Keratinocyte (primary cell): Measurements from ENCODE around the gene GNG14. TPM values are rescaled to one million over a fixed set of nuclear protein-coding genes. Genes with fewer than 3 reads are reported as not detected.

Experiments used
- DNase-seq: peaks from one replicate; pipeline ENCODE4 v3.0.0-alpha.2; 2011; ENCODE audit warnings: low read depth, missing footprints, low spot score
- FAIRE-seq: peaks from 2 replicates; lab custom pipeline; 2011; peaks lifted over from hg19 to GRCh38; lab: Jason Lieb, UNC
- H2AFZ ChIP-seq: 2 replicates; pipeline ENCODE4 v1.6.0; 2012; ENCODE audit warnings: low read length, control low read depth, inconsistent platforms; ENCODE audit not compliant: control insufficient read depth
- H3K27ac ChIP-seq: 2 replicates; pipeline ENCODE4 v1.5.1; 2011; ENCODE audit warnings: low read length; ENCODE audit not compliant: control insufficient read depth, insufficient read depth
- H3K27me3 ChIP-seq: 3 replicates; pipeline ENCODE4 v1.6.0; 2011; ENCODE audit warnings: low read length; ENCODE audit not compliant: control insufficient read depth, insufficient read depth; ENCODE audit errors: extremely low read depth
- H3K36me3 ChIP-seq, 2 experiments: 2 replicates in 1 of 2; 3 replicates in 1 of 2; pipeline ENCODE4 v1.5.1; 2011; ENCODE audit warnings: low read length in 2 of 2, mild to moderate bottlenecking in 1 of 2; ENCODE audit not compliant: control insufficient read depth in 2 of 2, insufficient read depth in 2 of 2; ENCODE audit errors: extremely low read depth in 1 of 2
- H3K4me1 ChIP-seq: 3 replicates; pipeline ENCODE4 v1.5.1; 2011; ENCODE audit warnings: low read length; ENCODE audit not compliant: control insufficient read depth, insufficient read depth; ENCODE audit errors: extremely low read depth
- H3K4me2 ChIP-seq: 3 replicates; pipeline ENCODE4 v1.6.0; 2011; ENCODE audit warnings: low read depth, low read length; ENCODE audit not compliant: control insufficient read depth, insufficient read depth; ENCODE audit errors: extremely low read depth
- H3K4me3 ChIP-seq, 3 experiments: fragments of 200-600 bp in 1 of 3; sonication (generic) in 1 of 3; 2 replicates in 2 of 3; 3 replicates in 1 of 3; pipeline ENCODE4 v1.5.1; 2011 to 2016; ENCODE audit warnings: low read length in 3 of 3, mild to moderate bottlenecking in 3 of 3, control low read depth in 2 of 3, inconsistent platforms in 1 of 3, low read depth in 1 of 3, mixed read lengths in 1 of 3, mixed run types in 1 of 3, moderate library complexity in 1 of 3; ENCODE audit not compliant: control insufficient read depth in 2 of 3, insufficient read depth in 2 of 3; ENCODE audit errors: extremely low read depth in 1 of 3
- H3K79me2 ChIP-seq: 2 replicates; pipeline ENCODE4 v1.6.0; 2012; ENCODE audit warnings: low read length; ENCODE audit not compliant: control insufficient read depth, insufficient read depth
- H3K9ac ChIP-seq: 3 replicates; pipeline ENCODE4 v1.6.0; 2011; ENCODE audit warnings: low read length; ENCODE audit not compliant: control insufficient read depth, insufficient read depth; ENCODE audit errors: extremely low read depth
- H3K9me1 ChIP-seq: 3 replicates; pipeline ENCODE4 v1.6.0; 2011; ENCODE audit warnings: low read length; ENCODE audit not compliant: control insufficient read depth, insufficient read depth; ENCODE audit errors: extremely low read depth
- H3K9me3 ChIP-seq: 2 replicates; pipeline ENCODE4 v1.5.1; 2012; ENCODE audit warnings: low read depth, low read length; ENCODE audit not compliant: control insufficient read depth
- H4K20me1 ChIP-seq: 3 replicates; pipeline ENCODE4 v1.6.0; 2011; ENCODE audit warnings: low read length; ENCODE audit not compliant: control insufficient read depth, insufficient read depth; ENCODE audit errors: extremely low read depth
- EZH2 ChIP-seq: IDR thresholded peaks from one replicate; pipeline ENCODE4 v1.6.1; 2012; ENCODE audit warnings: inconsistent platforms, mild to moderate bottlenecking, low read length, moderate library complexity
- dilution Hi-C: fragments of 300-500 bp; cut with MboI; formaldehyde crosslinking; loops from one replicate; pipeline ENCODE4 v1.7.0; 2020; ENCODE audit warnings: low sequenced_read_pairs; ENCODE audit not compliant: extremely low pct_ligation_motif_present
- polyA plus RNA-seq, 5 experiments: library from polyadenylated mRNA; depleted of rRNA in 3 of 5; stranded (reverse) in 3 of 5; stranded (forward) in 1 of 5; unstranded in 1 of 5; fragments of >200 nt; gene quantifications; 1 replicate in 1 of 5; 2 replicates in 3 of 5; 3 replicates in 1 of 5; pipeline versions ENCODE4 v1.2.1 to v1.2.3, GENCODE V29; 2011 to 2012; ENCODE audit warnings: missing spikeins in 2 of 5, low read depth in 1 of 5, low replicate concordance in 1 of 5
- TF ChIP-seq, protein P1 (sequence below), 3 experiments: IDR thresholded peaks in 1 of 3; conservative IDR thresholded peaks in 1 of 3; optimal IDR thresholded peaks in 1 of 3; 2 replicates in 2 of 3; 3 replicates in 1 of 3; pipeline versions ENCODE3 to v1.5.1; 2011; ENCODE audit warnings: low read length in 3 of 3, mild to moderate bottlenecking in 3 of 3, moderate library complexity in 2 of 3, control low read depth in 1 of 3, inconsistent platforms in 1 of 3; ENCODE audit not compliant: insufficient read depth in 2 of 3; ENCODE audit errors: extremely low read depth in 1 of 3

The GNG14 gene
- polyA plus RNA-seq, 1 donor (not counting 4 experiments of a cell fraction or from before 2014, with no cell fraction given): not detected

DNA sequence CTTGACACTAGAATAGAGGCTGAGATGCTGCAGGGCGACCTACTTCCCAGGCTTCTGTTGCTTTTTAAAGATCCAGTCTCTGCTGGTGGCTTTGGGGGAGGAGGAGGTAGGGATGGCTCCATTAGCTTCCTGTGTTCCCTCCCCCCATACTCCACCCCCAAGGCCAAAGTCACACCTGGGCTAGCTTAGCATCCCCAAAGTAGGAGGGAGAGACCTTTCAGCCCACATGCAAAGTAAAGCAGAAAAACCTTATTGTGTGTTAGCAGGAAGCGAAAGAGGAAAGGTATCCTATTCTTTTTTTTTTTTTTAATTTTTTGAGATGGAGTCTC, 39.2 kb downstream of the GNG14 start:
- no peak for FAIRE-seq
- H3K4me3 ChIP-seq: no peak overlapping the region

DNA sequence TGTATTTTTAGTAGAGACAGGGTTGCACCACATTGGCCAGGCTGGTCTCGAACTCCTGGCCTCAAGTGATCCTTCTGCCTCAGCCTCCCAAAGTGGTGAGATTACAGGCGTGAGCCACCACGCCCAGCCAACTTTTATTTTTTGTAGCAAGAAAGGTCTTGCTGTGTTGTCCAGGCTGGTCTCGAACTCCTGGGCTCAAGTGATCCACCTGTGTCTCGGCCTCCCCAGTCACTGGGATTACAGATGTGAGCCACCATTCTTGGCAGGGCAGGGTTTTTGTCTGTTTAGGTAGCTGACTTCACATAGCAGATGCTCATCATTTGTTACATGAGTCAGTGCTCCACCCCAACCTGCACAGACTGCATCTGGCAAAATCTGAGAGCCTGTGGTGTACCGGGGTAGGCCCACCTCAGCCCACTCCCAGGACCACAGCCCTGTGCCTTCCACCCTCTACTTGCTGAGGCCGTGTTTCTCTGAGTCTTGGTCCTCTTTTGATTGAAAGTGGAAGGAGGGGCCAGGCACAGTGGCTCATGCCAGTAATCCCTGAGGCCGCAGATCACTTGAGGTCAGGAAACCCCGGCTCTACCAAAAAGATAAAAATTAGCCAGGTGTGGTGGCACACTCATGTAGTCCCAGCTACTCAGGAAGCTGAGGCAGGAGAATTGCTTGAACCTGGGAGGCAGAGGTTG, 40.1 kb downstream of the GNG14 start:
- no peak for DNase-seq

More for the DNA sequence above, 39.2 kb downstream of the GNG14 start:
- peaks cover 11% of the 10 kb centered on the region for H3K4me1 ChIP-seq
- H2AFZ ChIP-seq: no peak overlapping the region
- H4K20me1 ChIP-seq: peaks cover 6% of the 10 kb centered on the region
- H3K9me3 ChIP-seq: no peaks in the 10 kb centered on the region
- no peak overlapping the region for H3K9ac ChIP-seq
- H3K27ac ChIP-seq: no peak overlapping the region
- dilution Hi-C loops: no loop called here
- H3K4me2 ChIP-seq: no peak overlapping the region
- TF ChIP-seq, protein P1, sequence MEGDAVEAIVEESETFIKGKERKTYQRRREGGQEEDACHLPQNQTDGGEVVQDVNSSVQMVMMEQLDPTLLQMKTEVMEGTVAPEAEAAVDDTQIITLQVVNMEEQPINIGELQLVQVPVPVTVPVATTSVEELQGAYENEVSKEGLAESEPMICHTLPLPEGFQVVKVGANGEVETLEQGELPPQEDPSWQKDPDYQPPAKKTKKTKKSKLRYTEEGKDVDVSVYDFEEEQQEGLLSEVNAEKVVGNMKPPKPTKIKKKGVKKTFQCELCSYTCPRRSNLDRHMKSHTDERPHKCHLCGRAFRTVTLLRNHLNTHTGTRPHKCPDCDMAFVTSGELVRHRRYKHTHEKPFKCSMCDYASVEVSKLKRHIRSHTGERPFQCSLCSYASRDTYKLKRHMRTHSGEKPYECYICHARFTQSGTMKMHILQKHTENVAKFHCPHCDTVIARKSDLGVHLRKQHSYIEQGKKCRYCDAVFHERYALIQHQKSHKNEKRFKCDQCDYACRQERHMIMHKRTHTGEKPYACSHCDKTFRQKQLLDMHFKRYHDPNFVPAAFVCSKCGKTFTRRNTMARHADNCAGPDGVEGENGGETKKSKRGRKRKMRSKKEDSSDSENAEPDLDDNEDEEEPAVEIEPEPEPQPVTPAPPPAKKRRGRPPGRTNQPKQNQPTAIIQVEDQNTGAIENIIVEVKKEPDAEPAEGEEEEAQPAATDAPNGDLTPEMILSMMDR (optimal IDR thresholded peaks at IDR 0.05 in 1 of 3, IDR thresholded peaks at IDR 0.05 in 1 of 3, conservative IDR thresholded peaks at IDR 0.05 in 1 of 3; ENCODE audit: extremely low read depth in 1 of 3, insufficient read depth in 2 of 3, low read length in 3 of 3): no peak
- TF ChIP-seq EZH2: no peak
- peaks cover 40% of the 10 kb centered on the region for H3K79me2 ChIP-seq
- H3K27me3 ChIP-seq: no peaks in the 10 kb centered on the region
- H3K36me3 ChIP-seq: peaks cover 16 to 26% of the 10 kb centered on the region in 2 experiments
- no peaks in the 10 kb centered on the region for H3K9me1 ChIP-seq
- DNase-seq: no peak

More for the DNA sequence above, 40.1 kb downstream of the GNG14 start:
- H3K4me1 ChIP-seq: peaks cover 18% of the 10 kb centered on the region
- H4K20me1 ChIP-seq: peaks cover 11% of the 10 kb centered on the region
- TF ChIP-seq, protein P1 (optimal IDR thresholded peaks at IDR 0.05 in 1 of 3, IDR thresholded peaks at IDR 0.05 in 1 of 3, conservative IDR thresholded peaks at IDR 0.05 in 1 of 3; ENCODE audit: extremely low read depth in 1 of 3, insufficient read depth in 2 of 3, low read length in 3 of 3): no peak
- TF ChIP-seq EZH2: no peak
- no peaks in the 10 kb centered on the region for H3K27me3 ChIP-seq
- no peaks in the 10 kb centered on the region for H3K9me1 ChIP-seq
- no peak overlapping the region for H3K4me2 ChIP-seq
- dilution Hi-C loops: no loop called here
- peaks cover 43% of the 10 kb centered on the region for H3K79me2 ChIP-seq
- no peak for FAIRE-seq
- H3K9ac ChIP-seq: no peak overlapping the region
- H3K4me3 ChIP-seq: no peak overlapping the region
- no peak overlapping the region for H3K27ac ChIP-seq
- no peak overlapping the region for H2AFZ ChIP-seq
- H3K9me3 ChIP-seq: no peaks in the 10 kb centered on the region
- H3K36me3 ChIP-seq: peaks cover 21 to 31% of the 10 kb centered on the region in 2 experiments
